Stimulated activated CD8-positive, alpha-beta memory T cell treated with anti-CD3 and anti-CD28 coated beads, Interleukin-2, amount 100 ng/mL, for 48 hours (primary cell): Measurements from ENCODE around the gene GALNT2.

Experiments used
- DNase-seq, 2 donors: peaks; one replicate each; pipeline ENCODE4 v3.0.0-alpha.2; 2020; ENCODE audit warnings: low read depth in 2 of 2

Gene GALNT2

DNA sequence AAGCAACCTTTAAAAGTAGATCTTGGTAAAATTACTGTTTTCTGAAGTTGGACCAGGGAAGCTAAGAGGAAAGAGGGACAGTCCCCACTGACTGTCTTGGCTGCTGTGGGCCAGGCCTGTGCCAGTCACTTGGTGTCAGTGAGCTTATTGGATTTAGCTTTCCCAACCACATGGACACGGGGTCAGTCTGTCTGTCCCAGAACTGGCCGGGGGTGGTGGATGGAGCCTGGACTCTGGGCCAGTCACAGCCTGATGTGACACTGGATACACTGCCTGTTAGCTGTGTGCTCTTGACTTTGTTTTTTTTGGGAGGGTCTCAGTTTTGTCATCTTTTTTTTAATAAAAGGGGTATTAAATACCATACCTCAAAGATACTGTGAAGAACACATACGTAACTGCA lies 96.7 kb downstream of the GALNT2 start:
- DNase-seq: no peak

DNA sequence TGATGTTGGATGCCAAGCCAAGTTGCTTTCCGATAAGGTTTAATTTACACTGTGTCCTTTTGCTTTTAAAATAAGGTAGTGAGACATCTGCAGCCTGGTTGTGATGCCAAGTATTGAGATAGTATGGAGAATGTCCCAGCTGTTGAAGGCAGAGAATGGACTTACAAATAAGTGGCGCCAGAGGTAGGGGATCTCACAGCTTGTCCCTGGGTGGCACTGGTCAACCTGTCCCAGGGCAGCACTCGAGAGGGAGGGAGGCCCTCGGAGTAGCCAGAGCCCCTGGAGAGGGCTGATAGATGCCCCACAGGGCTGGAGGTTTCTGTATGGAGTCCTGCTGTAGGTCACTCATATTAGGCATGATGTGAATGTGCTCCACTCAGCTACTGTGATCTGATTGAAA lies 98.5 kb downstream of the GALNT2 start:
- DNase-seq: no peak

DNA sequence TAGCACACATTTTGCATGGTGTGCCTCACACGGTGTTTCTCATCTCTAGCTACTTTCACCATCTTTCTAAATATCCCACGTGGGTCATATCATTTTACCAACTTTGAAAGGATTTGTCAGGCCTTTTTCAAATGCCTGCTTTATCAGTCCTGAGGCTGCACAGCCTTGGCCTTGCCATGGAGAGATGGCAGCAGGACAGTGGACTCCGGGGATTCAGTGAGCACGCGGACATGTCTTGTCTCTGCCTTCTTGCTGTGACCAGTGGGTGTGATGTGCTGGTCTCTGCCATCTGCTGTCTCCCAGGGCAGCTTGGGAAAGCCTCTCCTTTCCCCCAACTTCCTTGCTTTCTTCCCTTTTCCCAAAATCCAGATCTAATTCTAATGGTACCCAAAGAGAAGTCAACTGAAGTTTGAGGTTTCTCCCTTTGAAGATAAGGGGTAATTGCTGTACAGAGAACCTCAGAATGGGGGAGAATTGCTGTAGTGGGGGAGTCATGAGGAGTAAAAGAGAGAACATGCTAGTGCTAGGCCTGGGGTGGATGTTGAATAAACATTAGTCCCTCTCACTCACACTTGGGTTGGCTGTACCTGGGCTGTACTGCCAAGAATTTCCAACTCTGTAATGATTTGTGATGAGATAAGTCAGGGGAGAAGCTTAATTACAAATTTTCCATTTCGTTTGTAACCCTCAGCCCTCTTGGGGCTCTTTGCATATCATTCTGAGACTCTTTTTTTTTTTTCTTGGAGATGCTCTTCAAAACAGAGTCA lies 99.5 kb downstream of the GALNT2 start:
- no peak for DNase-seq

- peak in 1 of 2 donors; percentile 8 for DNase-seq
These were observed 100.4 kb downstream of the GALNT2 start for GRCh38 chr1:230167419-230167852.

DNA sequence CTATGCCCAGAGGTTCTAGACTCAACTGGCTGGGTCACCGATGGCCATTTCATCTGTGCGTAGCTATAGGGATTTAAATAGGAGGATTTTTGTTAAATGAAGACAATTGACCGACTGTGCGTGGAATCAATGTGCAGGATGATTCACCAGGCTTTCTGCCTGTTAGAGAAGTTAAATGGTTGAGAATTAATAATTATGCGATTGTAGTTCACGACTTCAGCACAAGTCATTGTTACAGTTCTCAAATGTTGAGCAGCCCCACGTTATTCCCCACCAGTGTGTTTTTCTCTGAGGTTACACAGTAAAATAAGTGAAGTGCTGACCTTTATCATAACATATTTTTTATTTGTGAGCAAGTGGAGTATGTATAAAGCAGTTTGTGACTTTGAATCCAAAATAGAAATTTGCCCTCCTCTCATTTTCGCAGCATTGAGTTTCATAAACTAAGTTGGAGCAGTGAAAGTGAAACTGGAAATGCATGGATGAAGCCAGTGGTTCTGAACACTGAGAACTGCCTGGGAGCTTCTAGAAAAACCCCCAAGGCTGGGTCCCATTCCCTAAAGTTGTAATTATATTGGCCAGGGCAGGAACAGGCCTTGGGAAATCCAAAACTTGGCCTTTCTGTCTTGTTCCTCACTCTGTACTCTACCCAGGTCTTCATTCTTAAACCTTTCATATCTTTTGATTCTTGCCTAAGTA lies 102.6 kb downstream of the GALNT2 start:
- DNase-seq: no peak

- no peak for DNase-seq
These were observed 103.1 kb downstream of the GALNT2 start for GRCh38 chr1:230170153-230170547.

- no peak for DNase-seq
These were observed 103.6 kb downstream of the GALNT2 start for GRCh38 chr1:230170622-230171021.

DNA sequence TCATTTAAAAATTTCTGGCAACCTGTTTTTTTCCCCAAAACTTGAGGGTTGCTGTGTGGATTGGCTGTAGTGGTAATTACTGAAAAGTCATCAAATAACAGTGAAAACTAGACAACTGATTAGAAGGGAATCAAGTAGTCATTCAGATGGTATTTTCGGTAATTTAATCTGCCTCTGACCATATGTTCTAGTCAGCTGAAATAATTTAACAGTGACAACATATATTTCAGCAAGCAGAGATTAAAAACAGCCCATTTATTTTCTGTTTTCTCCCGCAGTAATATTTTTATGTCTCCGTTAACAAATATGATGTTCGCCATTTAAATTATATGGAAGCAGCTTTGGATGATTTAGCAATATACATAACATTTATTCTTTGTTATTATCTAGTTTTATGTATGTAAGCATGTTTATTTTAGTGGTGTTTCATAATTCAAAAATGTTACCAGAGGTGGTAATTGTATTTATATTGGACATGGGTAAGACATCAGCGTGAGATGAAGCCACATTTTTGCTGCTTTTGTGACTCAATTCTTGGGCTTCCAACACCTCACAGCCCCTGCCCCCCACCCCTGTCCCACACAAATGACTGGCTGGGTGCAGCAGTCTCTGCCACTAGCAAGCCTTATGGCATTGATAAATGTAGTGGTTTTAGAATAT lies 104.4 kb downstream of the GALNT2 start:
- no peak for DNase-seq

- no peak for DNase-seq
These were observed 105.0 kb downstream of the GALNT2 start for GRCh38 chr1:230172016-230172537.

DNA sequence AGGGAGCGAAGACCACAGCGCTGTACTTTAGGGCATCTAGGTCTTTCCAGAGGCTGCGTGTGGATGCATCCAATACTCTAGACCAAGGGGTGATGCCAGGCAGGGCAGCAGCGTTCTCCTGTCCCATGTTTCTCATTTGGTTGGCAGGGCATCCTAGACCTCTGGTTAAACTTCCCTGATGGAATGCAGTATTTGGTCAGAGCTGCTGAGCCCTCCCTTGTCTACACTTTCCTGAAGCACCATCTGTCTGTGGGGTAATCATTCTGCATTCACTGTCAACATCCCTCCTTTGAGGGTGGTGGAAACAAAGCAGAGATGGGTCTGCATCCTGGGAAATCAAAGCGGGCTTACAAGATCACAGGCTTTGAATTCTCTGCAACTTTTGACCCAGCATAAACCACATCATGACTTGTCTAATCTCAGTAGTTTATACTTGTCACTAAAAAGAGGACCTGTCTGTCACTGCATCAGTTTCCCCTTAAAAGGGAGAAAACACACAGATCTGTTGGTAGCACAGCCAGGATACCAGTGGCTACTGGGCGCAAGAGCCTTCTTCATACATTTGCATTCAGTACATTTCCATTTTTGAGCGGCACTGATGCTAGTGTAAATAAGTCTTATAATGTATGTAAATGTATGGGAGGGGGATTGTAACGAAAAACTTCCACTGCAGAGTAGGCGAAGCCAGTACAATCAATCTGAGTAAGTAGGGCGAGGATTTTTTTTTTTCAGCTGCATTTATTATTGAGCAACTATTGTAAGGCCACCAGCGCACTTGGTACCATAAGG lies 106.3 kb downstream of the GALNT2 start:
- DNase-seq: no peak

DNA sequence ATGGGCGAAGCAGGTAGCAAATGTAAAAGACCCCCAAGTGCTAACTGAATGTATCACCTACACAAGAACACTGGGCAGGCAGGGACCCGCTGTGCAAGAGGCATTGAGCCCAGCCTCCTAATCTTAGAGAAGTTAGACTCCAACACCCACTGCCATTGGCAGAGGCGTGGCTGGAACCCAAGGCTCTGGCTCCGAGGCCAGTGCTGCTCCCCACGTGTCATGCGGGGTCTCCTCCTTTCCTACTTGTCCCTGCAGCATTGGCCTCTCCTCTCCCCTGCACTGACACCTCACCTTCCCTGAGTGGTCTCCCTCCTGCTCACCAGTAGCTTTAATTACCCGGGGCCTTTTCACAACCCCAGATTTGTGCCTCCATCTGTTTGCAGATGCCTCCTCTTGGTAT lies 107.0 kb downstream of the GALNT2 start:
- no peak for DNase-seq

GRCh38 chr1:230174471-230175162 lies 107.6 kb downstream of the GALNT2 start:
- DNase-seq: no peak

DNA sequence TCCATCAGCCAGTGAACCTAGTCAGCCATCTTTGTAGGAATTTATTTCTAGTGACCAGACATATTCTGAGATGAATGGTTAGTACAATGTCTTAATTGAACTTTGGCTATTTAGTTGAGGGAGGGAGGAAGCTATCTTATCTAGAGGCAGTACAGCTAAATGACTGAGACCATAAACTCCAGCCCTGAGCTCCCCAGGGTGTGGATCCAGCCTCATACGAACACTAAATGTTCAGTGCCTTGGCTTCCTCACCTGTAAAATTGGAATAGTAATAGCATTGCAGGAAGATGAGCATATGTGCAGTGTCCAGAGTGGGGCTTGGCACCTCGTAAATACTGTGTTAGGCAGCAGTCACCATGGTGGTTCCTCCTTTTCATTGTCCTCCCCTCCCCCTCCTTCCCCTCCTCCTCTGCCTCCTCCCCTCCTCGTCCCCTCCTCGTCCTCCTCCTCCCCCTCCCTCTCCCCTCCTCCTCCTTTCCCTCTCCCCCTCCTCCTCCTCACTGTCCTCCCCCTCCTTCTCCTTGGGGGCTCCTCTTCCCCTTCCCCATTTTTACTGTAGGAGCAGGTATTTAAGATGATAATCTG lies 108.2 kb downstream of the GALNT2 start:
- no peak for DNase-seq

DNA sequence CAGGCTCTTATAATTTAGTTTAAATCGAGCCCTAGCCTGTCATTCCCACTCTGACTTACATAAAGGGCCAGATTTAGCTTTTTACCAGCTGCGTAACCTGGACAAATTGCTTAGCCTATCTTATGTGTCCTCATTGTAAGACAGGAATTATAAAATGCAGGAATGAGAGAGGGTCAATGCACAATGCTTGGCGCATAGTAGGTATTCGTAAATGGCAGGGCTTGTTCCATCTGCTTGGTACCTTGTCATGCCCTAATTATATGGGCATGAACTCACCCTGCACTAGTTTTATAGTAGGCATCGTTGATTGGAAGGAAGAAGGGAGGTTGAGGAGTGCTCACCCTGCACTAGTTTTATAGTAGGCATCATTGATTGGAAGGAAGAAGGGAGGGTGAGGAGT lies 108.8 kb downstream of the GALNT2 start:
- DNase-seq: no peak

DNA sequence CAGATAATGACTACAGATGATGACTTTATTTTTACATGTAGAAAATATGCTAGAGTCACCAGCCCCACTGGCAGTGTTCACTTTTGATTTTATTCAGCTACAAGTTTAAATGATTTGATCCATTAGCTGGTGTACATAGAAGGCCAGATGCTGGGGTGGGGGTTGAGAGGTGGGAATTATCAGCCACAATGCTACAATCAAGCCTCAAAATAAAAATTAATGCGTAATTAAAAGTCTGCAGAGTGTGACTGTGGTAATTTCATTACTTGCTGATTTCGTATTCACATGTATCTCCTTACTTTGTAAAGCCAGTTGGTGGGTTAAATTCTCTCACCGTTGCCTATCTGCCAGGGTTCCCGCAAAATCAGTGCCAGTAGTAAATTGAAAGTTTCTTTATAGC lies 109.3 kb downstream of the GALNT2 start:
- no peak for DNase-seq

- DNase-seq: no peak
These were observed 109.9 kb downstream of the GALNT2 start for GRCh38 chr1:230176871-230177411.

DNA sequence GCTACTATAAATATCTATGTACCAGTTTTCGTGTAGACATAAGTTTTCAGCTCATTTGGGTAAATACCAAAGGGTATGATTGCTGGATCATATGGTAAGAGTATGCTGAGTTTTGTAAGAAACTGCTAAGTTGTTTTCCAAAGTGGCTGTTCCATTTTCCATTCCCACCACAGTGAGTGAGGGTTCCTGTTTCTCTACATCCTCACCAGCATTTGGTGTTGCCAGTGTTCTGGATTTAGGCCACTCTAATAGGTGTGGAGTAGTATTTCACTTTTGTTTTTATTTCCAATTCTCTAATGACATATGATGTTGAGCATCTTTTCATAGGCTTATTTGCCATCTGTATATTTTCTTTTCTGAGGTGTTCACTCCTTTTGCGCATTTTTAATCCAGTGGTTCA lies 112.2 kb downstream of the GALNT2 start:
- DNase-seq: no peak

GRCh38 chr1:230185076-230186001 lies 118.3 kb downstream of the GALNT2 start:
- DNase-seq: no peak
